Measurements from ENCODE around the gene RPS3. TPM values are rescaled to one million over a fixed set of nuclear protein-coding genes. Genes with fewer than 3 reads are reported as not detected.
A peak's percentile ranks its signal among the peaks of the same experiment; 100 is the strongest.

RPS3 gene
- total and polyA plus RNA-seq, 5 experiments from 2014 or later: 5,159 to 7,216 (median 6,922) TPM

DNA sequence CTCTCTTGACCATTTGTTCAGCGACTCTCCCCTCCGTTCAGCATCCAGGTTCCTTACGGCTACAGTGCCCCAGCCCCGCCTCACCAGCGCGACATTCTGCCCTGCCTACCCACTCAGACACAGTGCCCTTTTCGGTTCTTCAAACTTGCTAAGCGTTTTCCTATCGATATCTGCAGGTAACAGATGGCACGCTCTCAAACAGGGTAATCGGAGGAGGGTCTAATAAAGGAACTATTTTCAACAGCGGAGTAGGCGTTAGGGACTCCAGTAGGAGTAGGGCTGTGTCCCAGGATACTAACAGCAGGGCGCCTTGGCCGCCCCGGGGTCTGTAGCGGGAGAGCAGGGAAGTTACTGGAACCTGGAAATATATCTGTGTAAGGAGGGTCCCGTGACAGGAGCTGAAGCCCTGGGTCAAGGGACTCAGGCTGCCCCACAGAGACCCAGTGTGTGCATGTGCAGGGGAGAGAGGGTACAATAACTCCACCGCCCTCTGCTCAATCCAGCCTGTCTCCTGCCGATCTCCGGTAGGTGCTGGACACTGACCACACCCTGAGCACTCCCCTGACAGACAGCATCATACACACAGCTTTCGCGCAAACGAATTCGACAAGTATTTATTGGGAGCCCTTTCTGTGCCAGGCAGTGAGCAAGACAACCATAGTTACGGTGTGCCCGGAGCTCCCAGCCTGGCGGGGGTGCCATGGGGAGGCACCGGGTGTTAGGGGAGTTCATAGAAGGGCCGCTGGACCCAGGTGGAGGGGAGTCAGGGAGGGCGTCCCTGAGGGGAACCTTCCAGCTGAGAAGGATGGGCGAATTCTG lies 31.6 kb downstream of the RPS3 start:
- POLR2A ChIA-PET: interaction anchor here (0.9 to 2.7 kb wide), 3 partner anchors 11 to 92 kb away, joined by 3 to 14 read pairs (median 4); partner anchors contain the start of gene RPS3
- H3K36me3 Mint-ChIP-seq: peaks cover 4 to 6% (median 6%) of the 10 kb centered on the region in 3 donors
- H3K4me1 Mint-ChIP-seq: peaks cover 16 to 31% (median 20%) of the 10 kb centered on the region in 4 donors
- peak overlapping the region; percentile 72 to 91 (median 90) for H3K4me3 Mint-ChIP-seq
- H3K27ac Mint-ChIP-seq: peak overlapping the region in 6 of 10 donors; percentile 60 to 81 (median 72)
- DNase-seq: peak in 1 of 10 donors; percentile 24
- H3K27me3 Mint-ChIP-seq: peaks cover 30 to 60% (median 37%) of the 10 kb centered on the region in 5 donors
- peak in 1 of 2 donors; percentile 7 for ATAC-seq
- peaks cover 0 to 4% (median 0%) of the 10 kb centered on the region in 9 donors for H3K9me3 Mint-ChIP-seq

DNA sequence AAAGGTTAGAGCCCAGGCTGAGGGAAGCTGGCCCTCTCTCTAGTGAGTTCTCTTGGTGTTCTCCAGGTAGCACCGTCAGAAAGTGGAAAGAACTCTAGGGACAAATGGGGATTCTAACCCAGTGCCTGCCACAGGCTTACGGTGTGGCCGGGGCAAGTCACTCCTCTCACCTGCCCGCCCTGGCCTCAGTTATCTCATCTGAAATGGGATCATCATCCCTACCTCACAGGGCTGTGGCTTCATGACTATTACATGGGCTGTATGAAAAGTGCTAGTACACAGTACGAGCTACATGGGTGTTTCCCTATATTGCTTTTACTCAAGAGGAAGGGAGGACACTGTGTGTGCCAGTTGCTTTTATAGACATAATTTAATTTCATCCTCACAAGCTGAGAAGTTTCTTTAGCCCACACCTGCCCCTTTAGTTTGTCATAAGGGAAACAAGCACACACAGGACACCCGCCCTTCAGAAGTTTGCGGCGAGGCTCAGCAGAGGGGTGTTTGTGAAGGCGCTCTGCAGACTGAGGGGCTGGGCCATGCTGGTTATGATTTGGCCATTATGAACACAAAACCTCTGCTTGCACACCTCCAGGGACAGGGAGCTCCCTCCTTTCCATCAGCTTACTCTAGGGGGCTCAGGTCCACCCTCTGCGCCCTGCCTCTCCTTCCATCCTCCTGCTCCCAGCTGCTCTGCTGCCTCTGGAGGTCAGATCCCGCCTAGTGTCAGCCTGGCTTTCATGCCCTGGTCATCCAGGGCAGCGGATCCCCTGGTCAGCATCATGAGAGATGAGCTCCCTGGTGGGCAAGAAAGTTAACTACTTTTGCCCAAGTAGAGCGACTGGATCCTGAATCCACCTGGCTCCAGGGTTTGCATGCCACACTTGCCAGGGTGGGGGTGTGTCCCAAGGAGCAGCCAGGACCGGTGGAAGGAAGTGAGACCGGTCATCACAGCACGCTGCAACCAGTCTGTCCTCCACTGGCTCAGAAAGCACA lies 32.5 kb downstream of the RPS3 start:
- Mint-ChIP-seq H3K9me3 (peaks cover 0 to 4% (median 0%) of the 10 kb centered on the region in 9 donors), H3K36me3 (peaks cover 4 to 10% (median 6%) of the 10 kb centered on the region in 3 donors), H3K27me3 (peaks cover 30 to 60% (median 37%) of the 10 kb centered on the region in 5 donors), H3K4me1 (peaks cover 16 to 31% (median 20%) of the 10 kb centered on the region in 4 donors), H3K27ac (peak overlapping the region in 1 of 10 donors; percentile 12), H3K4me3 (peak overlapping the region; percentile 31 to 91 (median 86))
- DNase-seq (peak in 1 of 10 donors; percentile 13), ATAC-seq (no peak)
- POLR2A ChIA-PET: interaction anchor here (0.9 to 2.7 kb wide), 2 partner anchors 32 to 91 kb away, joined by 3 to 14 read pairs; partner anchors contain the start of gene RPS3

- Mint-ChIP-seq H3K4me3 (peak within 1 kb of the TSS in 4 of 10 donors; percentile 29 to 39 (median 32)), H3K27me3 (peaks cover 30 to 60% (median 37%) of the 10 kb centered on the region in 5 donors), H3K27ac (peak within 1 kb of the TSS in 2 of 10 donors; percentile 12 to 78)
These were observed 33.6 kb downstream of the RPS3 start, which contains the start of gene KLHL35 for GRCh38 chr11:75432911-75433321. KLHL35 (minus strand) TSS chr11:75433203; CDS start chr11:75430629, 2,574 bp downstream.

DNA sequence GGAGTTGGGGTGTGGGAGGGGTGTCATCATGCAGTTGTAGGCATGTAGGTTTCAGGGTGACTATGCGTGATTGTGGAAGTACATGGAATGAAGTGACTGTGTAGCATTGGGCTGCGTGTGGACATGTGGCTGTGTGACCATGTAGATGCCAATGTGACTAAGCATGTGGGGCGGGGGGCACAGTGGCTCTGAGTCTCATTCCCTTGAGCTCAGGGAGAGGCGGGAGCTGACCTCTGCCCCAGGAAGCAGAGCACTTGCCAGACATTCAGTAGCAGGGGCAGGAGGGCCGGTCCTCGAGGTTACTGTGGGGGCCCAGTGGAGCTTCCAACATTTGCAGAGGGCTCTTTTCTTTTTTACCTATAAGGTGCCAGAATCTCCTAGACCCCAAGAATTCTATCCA lies 34.1 kb downstream of the RPS3 start:
- POLR2A ChIA-PET: no interaction called here

More at GRCh38 chr11:75432911-75433321, 33.6 kb downstream of the RPS3 start, which contains the start of gene KLHL35:
- Mint-ChIP-seq H3K4me1 (peaks cover 16 to 27% (median 20%) of the 10 kb centered on the region in 4 donors), H3K9me3 (peaks cover 0 to 4% (median 0%) of the 10 kb centered on the region in 9 donors), H3K36me3 (peaks cover 4 to 10% (median 6%) of the 10 kb centered on the region in 3 donors)
- ATAC-seq (no peak), DNase-seq (no peak)
- POLR2A ChIA-PET: no interaction called here

GRCh38 chr11:75434051-75434450 lies 34.7 kb downstream of the RPS3 start:
- Mint-ChIP-seq H3K4me1 (peaks cover 12 to 16% (median 14%) of the 10 kb centered on the region in 4 donors), H3K36me3 (peaks cover 4 to 10% (median 9%) of the 10 kb centered on the region in 3 donors), H3K27ac (no peak overlapping the region), H3K4me3 (no peak overlapping the region), H3K9me3 (peaks cover 0 to 4% (median 0%) of the 10 kb centered on the region in 9 donors), H3K27me3 (peaks cover 26 to 51% (median 33%) of the 10 kb centered on the region in 5 donors)
- no peak for DNase-seq
- POLR2A ChIA-PET: interaction anchor here (0.6 kb wide), 1 partner anchor 210 kb away, joined by 3 read pairs; no protein-coding TSS in a partner anchor
- ATAC-seq: no peak

More for the DNA sequence above, 34.1 kb downstream of the RPS3 start:
- peaks cover 14 to 22% (median 18%) of the 10 kb centered on the region in 4 donors for H3K4me1 Mint-ChIP-seq
- H3K27ac Mint-ChIP-seq: no peak overlapping the region
- ATAC-seq (no peak), DNase-seq (no peak)
- H3K36me3 Mint-ChIP-seq: peaks cover 4 to 10% (median 6%) of the 10 kb centered on the region in 3 donors
- H3K9me3 Mint-ChIP-seq: peaks cover 0 to 4% (median 0%) of the 10 kb centered on the region in 9 donors
- no peak overlapping the region for H3K4me3 Mint-ChIP-seq
- H3K27me3 Mint-ChIP-seq: peaks cover 30 to 57% (median 37%) of the 10 kb centered on the region in 5 donors

DNA sequence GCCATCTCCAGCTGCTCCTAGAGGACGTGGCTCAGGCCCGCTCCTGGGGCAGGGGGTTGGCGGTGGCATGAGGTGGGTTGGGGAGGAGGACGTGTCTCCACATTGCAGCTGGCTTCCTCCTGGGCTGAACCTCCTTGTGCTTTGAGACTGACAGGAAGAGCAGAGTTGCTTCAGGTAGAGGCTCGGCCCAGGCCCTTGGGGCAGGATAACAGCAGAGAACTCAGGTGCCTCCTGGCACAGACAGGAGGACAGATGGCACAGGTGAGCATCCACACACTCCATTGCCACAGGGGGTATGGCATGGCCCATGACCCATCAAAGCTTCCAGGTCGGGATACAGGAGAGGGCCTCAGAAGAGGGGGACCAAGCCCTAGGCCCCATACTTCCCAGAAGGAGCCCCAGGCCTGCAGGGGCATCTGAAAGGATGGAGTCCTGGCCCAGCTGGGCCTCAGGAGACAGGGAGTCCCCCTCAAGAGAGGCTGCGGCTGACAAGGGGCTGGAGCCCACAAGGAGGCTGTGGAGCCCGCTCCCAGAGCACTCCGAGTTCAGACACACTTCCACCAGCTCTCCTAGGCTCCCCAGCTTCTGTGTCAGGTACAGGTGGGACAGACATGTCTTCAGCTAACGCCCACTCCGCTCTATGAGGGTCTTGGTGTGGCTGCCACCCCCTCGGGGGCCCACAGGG lies 35.7 kb downstream of the RPS3 start:
- no peak for ATAC-seq
- Mint-ChIP-seq H3K36me3 (peaks cover 0 to 12% (median 10%) of the 10 kb centered on the region in 3 donors), H3K27ac (no peak overlapping the region), H3K27me3 (peaks cover 23 to 45% (median 29%) of the 10 kb centered on the region in 5 donors), H3K4me1 (peaks cover 9 to 11% (median 9%) of the 10 kb centered on the region in 4 donors), H3K4me3 (no peak overlapping the region), H3K9me3 (peaks cover 0 to 4% (median 0%) of the 10 kb centered on the region in 9 donors)
- POLR2A ChIA-PET: interaction anchor here (0.6 kb wide), 1 partner anchor 211 kb away, joined by 3 read pairs; no protein-coding TSS in a partner anchor
- no peak for DNase-seq

GRCh38 chr11:75435571-75435925 lies 36.2 kb downstream of the RPS3 start:
- ATAC-seq (no peak), DNase-seq (no peak)
- Mint-ChIP-seq H3K36me3 (peaks cover 0 to 12% (median 10%) of the 10 kb centered on the region in 3 donors), H3K4me3 (no peak overlapping the region), H3K27me3 (peaks cover 23 to 43% (median 27%) of the 10 kb centered on the region in 5 donors), H3K4me1 (peaks cover 7 to 9% (median 8%) of the 10 kb centered on the region in 4 donors), H3K27ac (no peak overlapping the region), H3K9me3 (peaks cover 0 to 3% (median 0%) of the 10 kb centered on the region in 9 donors)
- POLR2A ChIA-PET: no interaction called here

DNA sequence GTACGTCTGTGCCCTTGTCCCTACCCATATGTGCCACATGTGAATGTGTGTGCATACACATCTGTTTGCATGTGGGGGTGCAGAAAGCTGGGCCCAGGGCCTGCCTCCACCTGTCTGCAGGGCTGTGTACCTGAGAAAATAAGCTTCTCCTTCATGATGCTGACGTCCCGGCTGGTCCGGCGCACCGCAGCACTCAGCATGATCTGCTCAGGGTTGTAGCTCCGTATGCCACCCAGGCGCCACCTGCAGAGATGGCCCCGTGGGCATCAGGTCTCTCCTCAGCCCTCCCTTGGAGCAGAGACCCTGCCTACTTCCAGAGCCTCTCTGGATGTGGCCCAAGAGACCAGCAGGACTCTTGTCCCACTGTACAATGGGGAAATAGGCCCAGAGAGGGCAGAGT lies 37.5 kb downstream of the RPS3 start:
- no peak overlapping the region for H3K4me3 Mint-ChIP-seq
- H3K27ac Mint-ChIP-seq: no peak overlapping the region
- ATAC-seq (no peak), DNase-seq (no peak)
- peaks cover 12 to 31% (median 17%) of the 10 kb centered on the region in 5 donors for H3K27me3 Mint-ChIP-seq
- peaks cover 0 to 12% (median 10%) of the 10 kb centered on the region in 3 donors for H3K36me3 Mint-ChIP-seq
- H3K9me3 Mint-ChIP-seq: no peaks in the 10 kb centered on the region
- POLR2A ChIA-PET: no interaction called here
- H3K4me1 Mint-ChIP-seq: peaks cover 0 to 2% (median 0%) of the 10 kb centered on the region in 4 donors

DNA sequence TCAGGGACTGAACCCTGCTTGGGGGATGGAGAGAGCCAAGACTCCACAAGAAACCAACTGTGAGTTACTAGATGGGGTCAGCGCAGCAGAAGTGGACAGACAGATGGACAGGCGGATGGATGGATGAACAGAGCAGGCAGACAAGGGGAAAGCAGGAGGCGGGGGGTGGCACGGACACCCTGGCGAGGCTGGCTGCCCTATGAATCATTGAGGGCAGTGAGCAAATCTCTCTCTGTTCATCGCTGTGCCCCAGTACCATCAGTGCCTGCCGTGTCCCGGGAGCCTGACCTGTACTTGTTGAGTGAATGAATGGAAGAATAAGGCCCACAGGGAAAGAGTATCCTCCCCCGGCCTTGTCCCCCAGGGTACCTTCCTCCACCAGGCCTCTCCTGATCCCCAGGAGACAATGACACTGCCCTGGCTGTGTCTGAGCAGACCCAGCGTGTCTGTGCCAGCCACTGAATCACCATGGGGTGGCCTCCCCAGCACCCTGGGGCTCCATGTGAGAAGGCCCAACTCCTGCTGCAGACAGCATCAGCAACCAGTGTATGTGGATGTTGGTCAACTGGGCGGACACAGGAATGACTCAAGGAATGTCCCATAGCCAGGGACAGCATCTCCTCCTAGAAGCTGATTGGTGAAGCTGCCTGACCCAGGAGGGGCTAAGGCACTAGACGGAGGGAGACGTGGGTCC lies 38.8 kb downstream of the RPS3 start:
- peaks cover 1 to 17% (median 7%) of the 10 kb centered on the region in 5 donors for H3K27me3 Mint-ChIP-seq
- DNase-seq (no peak), ATAC-seq (no peak)
- POLR2A ChIA-PET: no interaction called here
- H3K27ac Mint-ChIP-seq: no peak overlapping the region
- no peaks in the 10 kb centered on the region for H3K4me1 Mint-ChIP-seq
- H3K9me3 Mint-ChIP-seq: no peaks in the 10 kb centered on the region
- peaks cover 0 to 12% (median 10%) of the 10 kb centered on the region in 3 donors for H3K36me3 Mint-ChIP-seq
- no peak overlapping the region for H3K4me3 Mint-ChIP-seq

DNA sequence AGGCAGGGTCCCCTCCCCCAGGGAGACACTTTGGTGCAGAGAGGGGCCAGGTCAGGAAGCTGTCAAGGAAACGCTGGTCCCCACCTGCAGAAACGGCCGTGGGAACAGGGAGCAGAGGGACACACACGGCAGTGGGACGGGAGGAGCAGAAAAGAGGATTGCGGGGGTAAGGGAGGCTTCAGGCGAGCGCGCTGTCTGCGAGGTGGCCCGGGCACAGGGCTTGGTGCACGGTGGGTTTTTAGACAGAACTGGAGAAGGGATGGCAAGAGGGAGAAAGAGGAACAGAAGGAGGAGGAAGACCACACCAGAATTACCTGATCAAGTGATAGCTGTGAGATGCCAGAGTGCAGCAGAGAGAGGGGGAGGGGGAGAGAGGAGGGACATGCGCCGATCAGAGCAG lies 39.7 kb downstream of the RPS3 start:
- Mint-ChIP-seq H3K36me3 (peaks cover 0 to 13% (median 10%) of the 10 kb centered on the region in 3 donors), H3K4me3 (no peak overlapping the region), H3K4me1 (no peaks in the 10 kb centered on the region), H3K27ac (no peak overlapping the region), H3K27me3 (peaks cover 1 to 12% (median 3%) of the 10 kb centered on the region in 5 donors), H3K9me3 (no peaks in the 10 kb centered on the region)
- POLR2A ChIA-PET: no interaction called here
- no peak for ATAC-seq
- no peak for DNase-seq

All from naive thymus-derived CD8-positive, alpha-beta T cell (primary cell).